Measurements from ENCODE around the gene CDH13.

DNA sequence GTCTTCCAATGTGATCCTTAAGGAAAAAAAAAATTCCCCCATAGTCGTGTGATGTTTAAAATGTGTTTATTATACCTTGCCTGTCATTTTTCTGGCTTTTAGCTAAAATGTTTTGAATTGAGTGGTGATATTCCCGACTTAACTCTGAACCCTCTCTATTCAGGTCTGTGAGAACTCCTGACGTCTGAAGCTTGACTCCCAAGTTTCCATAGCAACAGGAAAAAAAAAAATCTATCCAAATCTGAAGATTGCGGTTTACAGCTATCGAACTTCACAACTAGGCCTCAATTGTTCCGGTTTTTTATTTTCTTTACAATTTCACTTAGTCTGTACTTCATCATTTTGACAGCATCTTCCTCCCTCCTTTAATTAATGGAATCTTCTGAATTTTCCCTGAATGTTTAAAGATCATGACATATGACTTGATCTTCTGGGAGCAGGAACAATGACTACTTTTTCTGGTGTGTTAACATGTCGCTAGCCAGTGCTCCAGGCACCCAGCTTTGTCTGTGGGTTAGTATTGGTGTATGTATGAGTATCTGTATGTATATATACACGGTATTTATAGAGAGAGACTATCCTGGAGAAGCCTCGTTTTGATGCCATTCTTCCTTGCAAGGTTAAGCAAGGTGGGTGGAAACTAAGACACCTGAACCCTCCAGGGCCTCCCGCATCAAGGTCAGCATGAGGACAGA, 1168.2 kb downstream of the CDH13 start:
- no peak for TF ChIP-seq CTCF (IDR thresholded peaks at IDR 0.05; ENCODE audit: control extremely low read depth in 1 of 3, insufficient read depth in 1 of 3, low read depth in 1 of 3, low read length in 3 of 3)
- no peak for TF ChIP-seq JUND (IDR thresholded peaks at IDR 0.05; ENCODE audit: low read length)
- no peak for TF ChIP-seq EZH2 (IDR thresholded peaks at IDR 0.05; ENCODE audit: low read depth, low read length, severe bottlenecking)
- TF ChIP-seq FOSL1 (IDR thresholded peaks at IDR 0.05; ENCODE audit: insufficient read depth, low read depth, low read length): no peak
- no peak for TF ChIP-seq YY1 (IDR thresholded peaks at IDR 0.05; ENCODE audit: low read depth, low read length)
